HG03159 (cell line): ENCODE measurements around the gene PLP1.
"Not testable (repeated sequence)": the region's sequence is repeated elsewhere in the genome, so short reads cannot be mapped to it uniquely, and the experiment has no call there.

Experiments used
- ATAC-seq: cut with Tn5 transposase; IDR thresholded peaks from one replicate; pipeline ENCODE4 v1.9.1; 2021; ENCODE audit warnings: mild to moderate bottlenecking, moderate library complexity; ENCODE audit not compliant: unreplicated experiment

PLP1 gene, protein sequence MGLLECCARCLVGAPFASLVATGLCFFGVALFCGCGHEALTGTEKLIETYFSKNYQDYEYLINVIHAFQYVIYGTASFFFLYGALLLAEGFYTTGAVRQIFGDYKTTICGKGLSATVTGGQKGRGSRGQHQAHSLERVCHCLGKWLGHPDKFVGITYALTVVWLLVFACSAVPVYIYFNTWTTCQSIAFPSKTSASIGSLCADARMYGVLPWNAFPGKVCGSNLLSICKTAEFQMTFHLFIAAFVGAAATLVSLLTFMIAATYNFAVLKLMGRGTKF

DNA sequence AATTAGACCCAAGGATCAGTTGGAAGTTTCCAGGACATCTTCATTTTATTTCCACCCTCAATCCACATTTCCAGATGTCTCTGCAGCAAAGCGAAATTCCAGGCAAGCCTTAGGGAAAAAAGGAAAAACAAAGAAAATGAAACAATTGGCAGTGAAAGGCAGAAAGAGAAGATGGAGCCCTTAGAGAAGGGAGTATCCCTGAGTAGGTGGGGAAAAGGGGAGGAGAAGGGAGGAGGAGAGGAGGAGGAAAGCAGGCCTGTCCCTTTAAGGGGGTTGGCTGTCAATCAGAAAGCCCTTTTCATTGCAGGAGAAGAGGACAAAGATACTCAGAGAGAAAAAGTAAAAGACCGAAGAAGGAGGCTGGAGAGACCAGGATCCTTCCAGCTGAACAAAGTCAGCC is at the start of gene PLP1:
Gene PLP1, plus strand, starts transcription at position 295 of the 400 bp plus-strand sequence. CDS start 156 bp downstream, outside the sequence.
- no peak for ATAC-seq

DNA sequence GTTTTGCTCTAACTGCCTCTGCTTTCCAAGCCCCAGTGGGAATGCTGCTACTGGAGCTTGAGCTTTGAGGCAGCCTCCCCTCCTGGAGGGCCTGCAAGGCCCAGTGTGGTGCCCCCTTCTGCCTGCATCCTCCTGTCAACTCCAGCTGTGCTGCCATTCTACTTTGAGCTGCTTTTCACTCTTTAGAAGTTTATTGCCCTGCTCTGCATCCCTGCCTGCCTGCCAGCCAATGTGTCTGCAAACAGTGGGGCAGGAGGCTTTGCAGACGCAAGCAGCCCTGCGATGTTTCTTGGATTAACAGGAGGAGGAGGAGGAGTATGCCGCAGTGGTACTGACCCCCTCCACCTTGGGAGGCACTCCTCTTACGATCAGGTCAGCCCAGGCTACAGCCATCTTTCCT is 49.5 kb upstream of the PLP1 start:
- ATAC-seq, result no peak

DNA sequence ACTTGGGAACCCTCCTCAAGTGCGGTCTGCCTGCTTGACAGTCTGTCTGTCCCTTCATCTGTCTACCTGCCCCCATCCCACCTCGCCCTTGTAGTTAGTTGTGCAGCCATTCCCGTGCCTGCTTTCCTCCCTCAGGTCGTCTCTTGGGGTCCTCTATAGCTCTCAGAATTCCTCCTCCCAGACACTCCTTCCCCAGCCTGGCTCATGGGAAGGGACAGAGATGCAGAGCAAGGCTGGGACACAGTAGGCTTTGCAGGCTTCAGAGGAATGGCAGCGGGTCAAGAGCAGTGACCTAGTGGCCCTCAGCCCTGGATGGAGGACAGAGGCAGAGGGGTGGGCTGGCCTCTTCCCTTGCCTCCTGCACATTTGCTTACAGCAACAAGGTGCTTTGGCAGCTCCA is 47.6 kb upstream of the PLP1 start:
- ATAC-seq, result no peak

DNA sequence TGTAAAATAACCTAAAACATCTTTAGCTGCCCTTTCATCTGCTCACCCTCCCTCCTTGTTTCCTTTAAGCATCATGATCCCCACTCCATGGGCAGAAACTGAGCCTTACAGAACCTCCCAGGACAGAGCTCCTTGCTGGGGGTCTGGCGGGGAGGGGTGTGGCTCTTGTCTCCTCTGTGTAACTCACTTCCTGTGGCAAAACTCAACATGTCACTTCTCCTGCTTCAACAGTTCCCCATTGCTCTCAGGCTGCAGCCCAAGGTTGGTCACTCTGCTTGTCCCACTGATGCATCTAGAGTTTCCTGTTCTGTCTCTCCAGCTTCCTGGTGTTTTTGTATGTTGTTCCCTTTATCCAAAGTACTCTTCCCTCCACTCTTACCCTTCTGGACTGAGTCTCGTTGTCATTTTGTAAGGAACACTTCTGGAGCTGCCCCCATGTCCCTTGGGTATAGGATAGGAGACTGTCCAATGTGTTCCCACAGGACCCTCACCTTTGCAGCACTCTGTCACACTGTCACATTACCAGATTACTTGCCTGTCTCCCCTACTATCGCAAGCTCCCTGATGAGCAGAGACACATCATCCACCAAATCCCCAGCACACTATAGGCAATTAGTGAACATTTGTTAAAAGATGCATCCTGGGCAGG is 46.4 kb upstream of the PLP1 start:
- ATAC-seq, result no peak

DNA sequence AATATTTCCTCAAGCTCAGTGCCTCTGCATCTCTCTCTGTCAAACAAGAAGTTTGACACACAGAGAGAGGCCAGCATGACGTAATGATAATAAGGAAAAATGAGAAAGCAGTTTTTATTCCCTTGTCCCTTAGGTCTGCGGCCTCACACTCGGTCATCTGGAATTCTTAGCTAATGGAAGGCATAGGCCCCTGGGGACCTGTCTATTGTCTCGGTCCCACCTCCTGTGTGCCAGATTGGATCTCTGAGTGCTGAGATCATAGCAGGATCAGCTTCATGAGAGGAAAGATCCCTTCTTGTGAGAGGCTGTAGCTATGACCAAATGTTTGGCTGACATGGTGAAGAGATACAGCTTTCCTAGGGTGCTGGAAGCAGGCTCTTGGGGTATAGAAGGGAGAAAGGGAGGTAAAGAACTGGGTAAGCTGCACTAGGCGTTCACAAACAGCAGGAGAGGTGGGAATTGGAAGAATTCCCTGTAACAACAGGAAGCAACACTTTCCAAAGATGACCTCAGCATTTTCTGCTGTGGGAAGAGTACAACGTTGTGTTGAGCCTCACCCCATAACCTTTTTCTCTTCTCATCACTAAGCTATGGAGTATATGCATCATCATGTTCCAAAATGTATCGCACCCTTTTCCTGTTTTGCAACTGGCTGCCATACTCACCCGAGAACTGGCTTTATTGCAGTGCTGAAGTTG is 45.7 kb upstream of the PLP1 start:
- ATAC-seq, result no peak

DNA sequence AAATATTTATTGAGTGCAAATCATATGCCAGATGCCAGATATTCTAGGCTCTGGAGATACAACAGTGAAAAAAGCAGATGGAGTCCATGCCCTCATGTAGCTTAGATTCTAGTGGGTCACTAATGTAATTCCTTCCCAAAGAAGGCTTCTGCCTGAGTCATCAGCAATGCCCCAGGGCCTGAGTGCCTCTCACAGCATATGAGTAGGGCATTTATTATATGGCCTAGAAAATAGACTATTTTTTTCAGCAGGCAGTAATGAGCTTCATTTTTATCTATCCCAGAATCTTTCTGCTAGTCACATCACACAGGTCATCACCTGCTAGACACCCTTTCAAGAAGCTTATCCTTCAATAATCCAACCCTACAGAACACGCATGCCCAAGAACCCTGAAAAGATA is 43.6 kb upstream of the PLP1 start:
- no peak for ATAC-seq

DNA sequence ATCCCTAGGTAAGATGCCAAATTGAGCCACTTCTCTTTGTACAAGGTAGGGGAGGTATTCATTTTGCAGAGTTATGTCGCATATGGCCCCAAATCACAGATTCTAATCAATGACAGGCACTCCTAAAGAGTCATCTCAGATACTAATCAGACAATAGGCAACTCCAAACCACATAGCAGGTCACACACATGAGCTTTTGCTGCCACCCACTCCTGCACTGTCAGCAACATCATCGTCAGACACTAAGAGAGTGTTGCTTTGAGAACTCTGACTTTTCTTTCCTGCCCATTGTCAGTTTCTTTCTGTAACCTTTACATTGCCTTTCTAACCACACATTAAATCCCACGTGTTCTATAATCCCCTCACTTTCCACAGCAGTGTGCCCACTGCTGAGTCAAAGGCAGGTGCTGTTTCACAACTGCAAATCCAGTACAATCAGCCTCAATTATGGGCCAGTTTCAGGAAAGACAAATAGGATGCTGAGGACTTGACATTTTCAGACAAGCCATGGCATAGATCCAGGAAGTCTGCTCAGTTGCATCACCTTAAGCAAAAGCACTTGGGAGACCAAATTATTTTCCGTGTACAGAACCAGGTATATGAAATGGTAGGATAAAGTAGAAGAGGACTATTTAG is 42.4 kb upstream of the PLP1 start:
- no peak for ATAC-seq

DNA sequence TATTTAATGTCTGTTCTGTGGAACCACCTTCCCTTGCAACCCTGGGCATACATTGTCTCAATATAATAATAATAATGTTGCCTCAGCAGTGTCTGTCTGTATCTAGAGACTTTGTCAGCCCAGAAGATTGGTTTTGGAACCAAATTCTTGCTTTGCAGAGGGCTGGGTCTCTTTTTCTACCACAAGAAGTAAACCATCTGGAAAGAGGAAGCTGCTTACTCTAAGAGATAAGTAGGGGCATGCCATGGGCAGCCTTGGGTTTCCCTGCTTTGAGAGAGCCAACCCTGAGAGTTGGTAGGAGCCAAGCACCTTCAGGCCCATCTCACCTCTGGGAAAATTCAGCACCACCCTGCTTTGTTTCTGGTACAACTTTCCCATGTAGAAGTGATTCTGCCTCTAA is 38.9 kb upstream of the PLP1 start:
- no peak for ATAC-seq

DNA sequence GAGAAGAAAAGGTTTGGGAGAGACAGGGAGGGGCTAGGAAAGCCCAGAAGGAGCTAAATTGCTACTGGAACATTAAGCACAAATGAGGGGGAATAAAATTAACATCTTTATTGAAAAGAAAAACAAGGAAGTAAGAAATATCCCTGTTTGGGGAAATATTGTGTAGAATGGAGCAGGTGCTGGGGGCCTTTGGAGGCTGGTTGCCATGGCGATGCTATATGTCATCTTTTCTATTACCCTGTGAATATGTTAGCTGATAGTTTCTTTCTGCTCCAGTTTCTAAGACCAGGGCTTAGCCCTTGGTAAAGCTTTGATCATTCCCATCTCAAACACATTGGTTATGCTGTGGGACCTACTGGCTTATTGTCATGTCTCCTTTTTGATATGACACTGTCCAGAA is 37.2 kb upstream of the PLP1 start:
- ATAC-seq, result no peak

DNA sequence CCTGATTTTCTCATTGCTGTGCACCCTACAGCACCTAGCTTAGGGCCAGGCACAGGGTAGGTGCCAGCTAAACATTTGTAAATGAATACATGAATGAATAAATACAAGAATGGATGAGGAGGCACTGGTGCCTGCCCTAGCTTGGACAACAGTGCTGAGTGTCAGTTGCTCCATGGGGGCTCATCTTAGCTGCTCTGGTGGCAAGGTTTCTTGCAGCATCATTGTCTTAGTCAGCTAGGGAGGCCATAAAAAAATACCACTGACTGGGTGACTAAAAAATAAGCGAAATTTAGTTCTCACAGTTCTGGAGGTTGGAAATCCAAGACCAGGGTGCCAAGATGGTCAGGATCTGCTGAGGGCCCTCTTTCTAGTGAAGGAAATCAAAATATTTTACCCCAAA is 34.8 kb upstream of the PLP1 start:
- ATAC-seq, result no peak

DNA sequence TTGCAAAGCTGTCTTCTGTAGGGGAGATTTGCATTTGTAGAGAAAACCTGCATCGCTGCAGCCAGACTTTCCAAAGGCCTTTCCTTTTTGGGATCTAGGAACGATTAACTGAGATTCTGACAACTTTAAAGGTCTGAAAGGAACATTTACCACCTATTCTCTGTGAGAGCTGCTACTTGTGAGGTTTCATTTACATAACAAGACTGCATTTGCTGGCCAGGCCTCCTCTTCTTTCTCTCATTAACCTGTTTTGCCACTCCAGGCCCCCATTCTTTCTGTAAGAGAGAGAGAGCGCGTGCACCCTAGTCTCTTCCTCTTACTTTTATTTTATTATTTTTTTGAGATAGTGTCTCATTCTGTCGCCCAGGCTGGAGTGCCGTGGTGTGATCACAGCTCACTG is 34.3 kb upstream of the PLP1 start:
- no peak for ATAC-seq

DNA sequence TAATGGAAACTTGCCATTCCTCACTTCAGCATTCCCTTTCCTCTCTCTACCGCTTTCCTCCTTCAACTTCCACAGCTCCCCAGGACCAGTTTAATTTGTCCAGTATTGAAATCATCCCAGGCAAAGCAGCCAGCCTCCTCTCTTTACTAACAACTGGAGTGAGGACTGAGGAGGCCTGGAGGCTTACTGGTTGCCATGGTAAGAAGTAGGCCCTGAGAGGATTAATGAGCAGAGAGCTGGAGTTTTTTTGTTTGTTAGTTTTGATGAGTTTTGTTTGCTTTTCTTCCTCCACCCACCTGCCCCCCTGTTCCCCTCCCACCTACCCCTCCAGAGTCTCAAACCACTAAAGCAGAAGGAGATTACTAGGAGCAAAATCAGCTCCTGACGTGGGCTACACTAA is 29.5 kb upstream of the PLP1 start:
- no peak for ATAC-seq

DNA sequence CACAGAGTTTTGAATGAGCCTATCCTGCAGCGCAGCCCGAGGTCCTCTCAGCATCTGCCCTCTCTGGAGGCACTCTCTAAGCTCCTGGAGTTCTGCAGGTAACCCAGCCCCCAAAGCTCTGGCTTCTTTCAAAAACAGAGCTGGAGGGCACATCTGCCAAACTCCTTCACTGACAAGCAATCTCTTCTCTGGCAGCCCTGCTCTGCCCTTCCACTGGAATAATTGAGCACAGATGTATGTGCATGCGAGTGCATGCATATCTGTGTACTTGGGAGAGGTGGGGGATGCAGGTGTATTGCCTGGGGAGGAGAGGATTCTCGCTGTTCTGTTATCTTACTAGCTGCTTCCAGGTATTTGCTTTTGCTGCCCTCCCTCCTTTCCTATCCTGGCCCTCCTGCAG is 22.2 kb upstream of the PLP1 start:
- no peak for ATAC-seq

DNA sequence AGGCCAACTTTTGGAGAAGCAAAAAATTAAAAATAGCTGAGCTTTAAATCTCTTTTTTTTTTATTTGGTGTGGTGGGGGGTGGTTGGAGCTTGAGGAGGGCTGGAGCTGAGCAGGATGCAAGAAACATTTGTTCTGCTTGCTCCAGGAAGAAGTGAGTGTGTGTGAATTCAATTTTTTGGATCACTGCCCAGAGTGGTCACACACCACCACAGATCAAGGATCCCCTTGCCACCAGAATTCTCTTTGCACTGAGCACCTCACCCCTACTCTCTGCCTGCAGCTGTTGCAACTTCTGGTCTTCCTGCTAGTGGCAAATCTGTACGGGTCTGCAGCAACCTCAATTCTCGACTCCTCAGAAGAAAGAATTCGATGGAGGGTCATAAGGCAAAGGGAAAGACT is 19.9 kb upstream of the PLP1 start:
- no peak for ATAC-seq

DNA sequence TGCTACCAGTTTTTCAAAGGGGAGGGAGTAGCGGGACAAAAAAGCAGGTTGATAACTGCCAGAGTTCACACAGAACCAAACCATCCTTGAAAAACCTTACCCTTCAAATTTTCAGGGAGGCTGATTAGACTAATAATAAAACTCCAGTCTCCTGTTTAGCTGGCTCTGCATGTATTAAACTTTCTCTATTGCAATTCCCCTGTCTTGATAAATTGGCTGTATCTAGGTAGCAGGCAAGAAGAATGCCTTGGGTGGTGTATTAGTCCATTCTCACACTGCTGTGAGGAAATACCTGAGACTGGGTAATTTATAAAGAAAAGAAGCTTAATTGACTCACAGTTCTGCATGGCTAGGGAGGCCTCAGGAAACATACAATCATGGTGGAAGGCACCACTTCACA is 18.1 kb upstream of the PLP1 start:
- no peak for ATAC-seq

DNA sequence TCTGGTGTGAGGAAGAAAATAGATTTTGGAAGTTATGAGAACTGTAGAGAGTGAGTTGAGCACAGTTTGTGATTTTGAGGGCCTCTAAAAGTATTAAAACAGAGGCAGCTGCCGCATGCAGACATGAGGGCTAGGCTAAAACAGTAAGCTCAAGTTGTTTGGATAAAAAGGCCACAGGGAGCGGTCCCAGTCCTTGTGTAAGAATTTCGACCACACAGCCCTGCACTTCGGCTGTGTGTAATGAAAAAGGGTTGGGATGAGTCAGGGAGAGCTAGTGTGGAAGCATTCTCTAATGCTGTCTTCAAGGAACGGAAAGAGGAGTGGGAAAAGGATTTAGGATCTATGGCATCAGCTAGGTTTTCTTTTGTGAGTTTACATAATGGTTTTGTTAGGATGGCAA is 13.1 kb upstream of the PLP1 start:
- ATAC-seq, result not testable (repeated sequence)

DNA sequence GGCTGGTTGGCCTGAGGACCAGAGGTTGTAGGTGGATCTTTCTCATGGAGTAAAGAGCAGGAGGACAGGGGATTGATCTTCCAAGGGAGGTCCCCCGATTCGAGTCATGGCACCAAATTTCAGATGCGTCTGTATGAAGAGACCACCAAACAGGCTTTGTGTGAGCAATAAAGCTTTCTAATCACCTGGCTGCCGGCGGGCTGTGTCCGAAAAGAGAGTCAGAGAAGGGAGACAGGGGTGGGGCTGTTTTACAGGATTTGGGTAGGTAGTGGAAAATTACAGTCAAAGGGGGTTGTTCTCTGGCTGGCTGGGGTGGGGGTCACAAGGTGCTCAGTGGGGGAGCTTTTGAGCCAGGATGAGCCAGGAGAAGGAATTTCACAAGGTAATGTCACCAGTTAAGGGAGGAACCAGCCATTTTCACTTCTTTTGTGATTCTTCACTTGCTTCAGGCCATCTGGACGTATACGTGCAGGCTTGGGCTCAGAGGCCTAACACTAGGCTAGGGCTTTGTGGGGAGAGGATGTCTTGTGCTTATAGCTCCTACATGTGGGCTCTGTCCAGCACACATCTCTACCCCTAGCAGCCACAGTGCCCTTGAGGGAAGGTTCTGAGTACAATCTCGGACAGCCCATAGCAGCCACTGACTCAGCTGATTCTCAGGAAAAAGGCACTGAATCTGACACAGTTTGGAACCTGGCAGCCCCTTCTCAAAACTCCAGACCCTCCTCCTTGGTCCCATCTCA is 9.7 kb upstream of the PLP1 start:
- ATAC-seq, result not testable (repeated sequence)

DNA sequence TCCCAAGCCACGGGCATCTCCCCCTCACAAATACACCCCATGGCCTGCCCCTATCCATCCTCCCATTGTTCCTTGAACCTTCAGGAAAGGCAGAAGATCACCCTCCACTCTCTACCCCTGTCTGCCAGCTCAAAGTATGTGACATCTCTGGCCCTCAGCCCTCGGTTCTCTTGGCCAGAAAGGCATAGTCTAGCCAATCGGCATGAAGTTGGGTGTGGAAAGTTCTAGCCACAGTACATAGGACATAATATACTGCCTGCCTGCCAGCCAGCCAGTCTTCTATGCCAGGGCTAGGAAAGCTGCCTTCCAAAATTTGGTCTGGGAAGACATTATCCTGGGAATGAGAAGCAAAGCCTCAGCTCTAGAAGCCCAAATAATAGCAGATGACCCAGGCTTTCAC is 3.2 kb upstream of the PLP1 start:
- no peak for ATAC-seq

DNA sequence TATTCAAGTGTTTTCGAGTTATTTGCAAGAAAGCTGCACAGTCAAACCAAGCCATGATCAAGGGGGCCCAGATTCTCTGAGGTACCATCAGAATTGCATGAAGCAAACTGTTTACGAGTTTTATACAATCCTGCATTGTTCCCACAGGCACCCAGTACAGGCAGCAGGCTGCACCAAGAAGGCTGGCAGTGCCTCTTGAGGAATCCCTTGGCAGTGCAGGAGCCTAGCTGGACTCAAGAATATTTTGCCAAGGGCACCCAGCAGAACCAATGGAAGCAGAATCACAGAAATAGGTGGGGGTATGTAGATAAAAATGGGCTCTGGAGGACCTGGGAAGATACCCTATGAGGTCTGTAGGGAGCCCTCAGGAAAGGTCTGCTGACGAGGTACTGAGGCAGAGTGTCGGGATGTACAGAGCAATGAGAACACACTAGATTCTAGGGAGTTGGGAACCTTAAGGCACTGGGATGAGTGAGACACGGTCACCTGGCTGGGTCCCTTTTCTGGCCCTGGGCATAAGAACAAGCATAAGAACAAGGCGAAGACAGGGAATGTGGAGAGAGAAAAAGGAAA is 2.5 kb upstream of the PLP1 start:
- ATAC-seq, result no peak

DNA sequence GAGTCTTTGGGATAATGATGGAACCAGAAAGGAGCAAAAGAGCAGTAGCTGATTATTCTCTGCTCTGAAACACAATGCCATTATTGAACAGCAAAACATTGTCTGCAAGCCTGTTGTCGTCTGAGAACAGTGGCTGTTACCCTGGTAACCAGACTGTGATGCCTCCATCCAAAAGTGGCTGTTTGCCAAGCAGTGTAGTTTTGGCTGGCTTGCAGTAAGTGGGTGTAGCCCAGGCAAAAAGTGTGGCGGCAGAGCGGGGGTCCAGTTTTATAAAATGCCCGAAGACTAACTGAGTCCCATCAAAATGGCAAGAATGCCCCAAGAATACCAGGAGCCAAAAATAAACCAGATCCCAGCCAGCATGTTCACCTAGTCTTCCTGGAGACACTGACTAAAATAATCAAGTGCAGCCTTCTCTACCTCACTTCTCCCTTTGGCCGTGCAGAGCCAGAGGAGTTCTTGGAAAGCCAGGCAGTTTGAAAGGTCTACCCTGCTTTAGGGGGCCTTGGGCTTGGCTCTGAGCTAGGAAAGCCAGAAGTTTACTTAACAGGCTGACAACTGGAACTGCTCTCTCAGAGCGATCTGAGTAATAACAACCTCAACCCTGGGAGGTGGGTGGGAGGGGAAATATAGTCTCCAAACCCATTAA is 2.6 kb downstream of the PLP1 start:
- ATAC-seq, result no peak
